ENCODE data around the gene MIPEP. TPM values are rescaled to one million over a fixed set of nuclear protein-coding genes. Genes with fewer than 3 reads are reported as not detected.

The MIPEP gene
- total RNA-seq, 2 donors from 2014 or later, result 60.4 to 107 TPM

DNA sequence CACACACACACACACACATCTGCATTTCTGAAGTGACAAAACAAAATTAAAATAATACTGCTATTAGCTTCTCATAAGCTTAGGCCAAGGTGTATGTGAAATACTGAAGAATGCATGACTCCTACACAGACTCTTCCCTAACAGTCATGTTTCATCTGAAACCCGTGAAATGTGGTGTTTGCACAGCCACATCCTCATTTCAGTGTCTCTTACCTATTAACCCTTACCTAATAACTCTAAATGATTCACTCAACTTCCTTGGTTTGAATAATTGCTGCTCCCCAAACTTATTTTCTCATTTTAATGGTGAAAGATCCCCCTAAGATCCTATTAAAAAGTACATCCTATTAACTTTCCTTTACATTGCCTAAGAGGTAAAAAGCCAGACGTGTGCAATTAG lies 117.6 kb downstream of the MIPEP start:
- H3K4me3 ChIP-seq, result no peak overlapping the region
- peaks cover 0 to 4% of the 10 kb centered on the region in 2 donors for H3K4me1 ChIP-seq
- H3K9me3 ChIP-seq, result no peaks in the 10 kb centered on the region
- no peak for DNase-seq (ENCODE audit: low spot score)
- H3K27ac ChIP-seq, result no peak overlapping the region
- H3K27me3 ChIP-seq, result no peaks in the 10 kb centered on the region
- no peaks in the 10 kb centered on the region for H3K36me3 ChIP-seq
- TF ChIP-seq, protein P1, sequence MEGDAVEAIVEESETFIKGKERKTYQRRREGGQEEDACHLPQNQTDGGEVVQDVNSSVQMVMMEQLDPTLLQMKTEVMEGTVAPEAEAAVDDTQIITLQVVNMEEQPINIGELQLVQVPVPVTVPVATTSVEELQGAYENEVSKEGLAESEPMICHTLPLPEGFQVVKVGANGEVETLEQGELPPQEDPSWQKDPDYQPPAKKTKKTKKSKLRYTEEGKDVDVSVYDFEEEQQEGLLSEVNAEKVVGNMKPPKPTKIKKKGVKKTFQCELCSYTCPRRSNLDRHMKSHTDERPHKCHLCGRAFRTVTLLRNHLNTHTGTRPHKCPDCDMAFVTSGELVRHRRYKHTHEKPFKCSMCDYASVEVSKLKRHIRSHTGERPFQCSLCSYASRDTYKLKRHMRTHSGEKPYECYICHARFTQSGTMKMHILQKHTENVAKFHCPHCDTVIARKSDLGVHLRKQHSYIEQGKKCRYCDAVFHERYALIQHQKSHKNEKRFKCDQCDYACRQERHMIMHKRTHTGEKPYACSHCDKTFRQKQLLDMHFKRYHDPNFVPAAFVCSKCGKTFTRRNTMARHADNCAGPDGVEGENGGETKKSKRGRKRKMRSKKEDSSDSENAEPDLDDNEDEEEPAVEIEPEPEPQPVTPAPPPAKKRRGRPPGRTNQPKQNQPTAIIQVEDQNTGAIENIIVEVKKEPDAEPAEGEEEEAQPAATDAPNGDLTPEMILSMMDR (IDR thresholded peaks at IDR 0.05), result no peak

DNA sequence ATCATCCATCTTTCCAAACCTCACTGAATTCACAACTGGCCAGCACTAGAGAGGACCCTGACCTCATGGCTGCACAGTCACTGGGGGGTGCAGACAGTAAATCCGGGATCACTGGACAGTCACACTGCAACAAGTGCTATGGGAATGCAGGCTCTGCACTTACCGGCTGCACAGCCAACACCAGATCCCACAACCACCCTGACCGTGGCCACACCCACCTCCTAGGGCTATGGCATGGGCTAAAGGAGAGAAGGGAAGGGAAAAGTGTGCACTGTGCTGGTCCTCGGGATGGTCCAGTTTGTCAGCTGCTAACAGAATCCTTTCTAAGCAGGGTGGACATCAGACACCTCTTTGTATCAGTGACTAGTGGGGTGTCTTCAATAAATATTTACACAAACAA lies 118.2 kb downstream of the MIPEP start:
- Histone ChIP-seq H3K4me1 (peaks cover 0 to 8% of the 10 kb centered on the region in 2 donors), H3K4me3 (no peak overlapping the region), H3K27me3 (no peaks in the 10 kb centered on the region), H3K27ac (no peak overlapping the region), H3K9me3 (no peaks in the 10 kb centered on the region), H3K36me3 (no peaks in the 10 kb centered on the region)
- TF ChIP-seq, protein P1 (IDR thresholded peaks at IDR 0.05), result no peak
- DNase-seq (ENCODE audit: low spot score), result no peak

DNA sequence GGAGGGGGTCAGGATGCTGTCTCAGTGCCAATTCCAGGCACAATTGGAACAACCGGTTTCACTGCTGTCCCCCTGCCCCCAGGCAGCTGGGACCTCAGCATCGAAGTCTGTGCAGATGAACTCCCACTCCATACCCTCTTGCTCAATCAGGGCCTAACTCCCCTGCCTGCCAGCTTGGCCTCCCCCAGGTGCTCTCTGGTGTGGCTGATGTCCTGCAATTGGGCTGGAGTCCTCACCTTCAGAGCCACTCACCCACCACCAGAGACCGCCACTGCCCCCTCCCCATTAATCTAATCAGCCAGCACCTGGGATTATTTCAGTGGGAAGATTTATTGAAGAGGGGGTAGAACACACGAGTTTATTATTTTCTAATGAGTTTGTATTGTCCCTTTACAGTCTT lies 118.8 kb downstream of the MIPEP start:
- Histone ChIP-seq H3K4me1 (peaks cover 0 to 8% of the 10 kb centered on the region in 2 donors), H3K9me3 (no peaks in the 10 kb centered on the region), H3K27ac (no peak overlapping the region), H3K36me3 (no peaks in the 10 kb centered on the region), H3K27me3 (no peaks in the 10 kb centered on the region), H3K4me3 (no peak overlapping the region)
- TF ChIP-seq, protein P1 (IDR thresholded peaks at IDR 0.05), result no peak
- no peak for DNase-seq (ENCODE audit: low spot score)

DNA sequence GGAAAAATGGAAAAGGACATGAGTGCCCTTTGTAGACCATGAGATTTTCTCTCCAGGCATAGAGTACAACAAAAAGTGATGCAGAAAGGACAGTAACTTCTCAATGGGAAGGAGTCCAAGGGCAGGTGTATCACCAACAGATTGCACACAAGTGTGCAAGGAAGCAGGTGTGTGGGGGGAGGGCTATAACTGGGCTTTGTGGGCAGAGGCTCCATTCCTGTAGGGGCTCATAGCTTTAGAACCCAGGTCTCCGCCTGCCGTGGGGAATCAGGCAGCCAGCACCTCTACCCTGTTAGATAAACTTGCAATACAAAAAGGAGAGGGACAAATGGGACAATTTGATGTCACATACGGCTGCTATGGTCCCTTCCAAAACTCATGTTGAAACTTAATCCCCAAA lies 119.8 kb downstream of the MIPEP start:
- Histone ChIP-seq H3K27ac (no peak overlapping the region), H3K4me1 (peaks cover 0 to 8% of the 10 kb centered on the region in 2 donors), H3K4me3 (no peak overlapping the region), H3K27me3 (no peaks in the 10 kb centered on the region), H3K36me3 (no peaks in the 10 kb centered on the region), H3K9me3 (no peaks in the 10 kb centered on the region)
- TF ChIP-seq, protein P1 (IDR thresholded peaks at IDR 0.05), result no peak
- DNase-seq (ENCODE audit: low spot score), result no peak

DNA sequence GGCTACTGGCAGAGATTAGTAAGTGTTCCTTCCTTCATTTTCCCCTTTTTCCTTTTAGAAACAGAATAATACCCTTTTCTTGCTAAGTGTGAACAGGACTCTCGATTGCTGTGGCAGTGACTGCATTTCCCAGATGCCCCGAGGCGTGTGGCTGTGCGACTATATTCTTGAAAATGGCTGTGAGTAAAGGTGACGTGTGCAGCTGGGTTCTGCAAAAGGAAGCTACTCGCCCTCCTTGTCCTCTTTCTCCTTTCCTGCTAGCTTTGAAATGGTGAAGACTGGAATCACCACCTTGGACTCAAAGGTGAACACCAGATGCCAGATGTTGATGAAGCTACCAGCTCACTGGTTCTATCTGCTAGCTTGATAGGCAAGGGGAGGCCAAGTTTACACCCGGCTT lies 121.4 kb downstream of the MIPEP start:
- Histone ChIP-seq H3K27ac (no peak overlapping the region), H3K9me3 (no peaks in the 10 kb centered on the region), H3K36me3 (no peaks in the 10 kb centered on the region), H3K4me3 (no peak overlapping the region), H3K27me3 (no peaks in the 10 kb centered on the region), H3K4me1 (peaks cover 0 to 8% of the 10 kb centered on the region in 2 donors)
- TF ChIP-seq, protein P1 (IDR thresholded peaks at IDR 0.05), result no peak
- no peak for DNase-seq (ENCODE audit: low spot score)

DNA sequence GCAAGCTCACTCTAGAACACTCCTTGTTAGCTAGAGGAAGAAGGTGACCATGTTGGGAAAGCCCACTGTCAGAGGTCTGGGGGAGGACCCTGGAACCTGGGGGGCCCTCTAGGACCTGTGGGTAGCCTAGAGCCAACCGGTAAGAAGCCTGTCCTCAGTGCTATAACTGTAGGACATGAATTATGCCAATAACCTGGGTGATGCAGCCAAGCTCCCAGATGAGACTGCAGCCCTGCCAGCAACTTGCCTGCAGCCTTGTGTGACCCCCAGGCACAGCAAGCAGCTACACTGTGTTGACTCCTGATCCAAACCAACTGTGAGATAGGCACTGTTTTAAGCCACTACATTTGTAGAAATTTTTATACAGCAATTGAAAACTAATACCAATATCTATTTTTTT lies 122.3 kb downstream of the MIPEP start:
- Histone ChIP-seq H3K4me1 (peaks cover 0 to 8% of the 10 kb centered on the region in 2 donors), H3K27me3 (no peaks in the 10 kb centered on the region), H3K36me3 (no peaks in the 10 kb centered on the region), H3K9me3 (no peaks in the 10 kb centered on the region), H3K4me3 (no peak overlapping the region), H3K27ac (no peak overlapping the region)
- DNase-seq (ENCODE audit: low spot score), result no peak
- TF ChIP-seq, protein P1 (IDR thresholded peaks at IDR 0.05), result no peak
